Measurements from ENCODE around the gene C20orf141.
"Not testable (repeated sequence)": the region's sequence is repeated elsewhere in the genome, so short reads cannot be mapped to it uniquely, and the experiment has no call there.

C20orf141 gene

GRCh38 chr20:2820896-2821869 lies 6.4 kb downstream of the C20orf141 start:
- no peak for ATAC-seq

- peak in 1 of 2 donors; percentile 33 for ATAC-seq
Observed at GRCh38 chr20:2822073-2822472, 7.3 kb downstream of the C20orf141 start.

- ATAC-seq: no peak
Observed at GRCh38 chr20:2825761-2826160, 11.0 kb downstream of the C20orf141 start.

- no peak for ATAC-seq
Observed at GRCh38 chr20:2826655-2827054, 11.9 kb downstream of the C20orf141 start.

GRCh38 chr20:2829376-2829775 lies 14.6 kb downstream of the C20orf141 start:
- ATAC-seq: no peak

GRCh38 chr20:2831206-2831605 lies 16.4 kb downstream of the C20orf141 start:
- ATAC-seq: not testable (repeated sequence)

- ATAC-seq: no peak
Observed at GRCh38 chr20:2833761-2834160, 19.0 kb downstream of the C20orf141 start.

- ATAC-seq: no peak
Observed at GRCh38 chr20:2834401-2835110, 19.8 kb downstream of the C20orf141 start.

- ATAC-seq: no peak
Observed at GRCh38 chr20:2835331-2835796, 20.6 kb downstream of the C20orf141 start.

- no peak for ATAC-seq
Observed at GRCh38 chr20:2836035-2836434, 21.2 kb downstream of the C20orf141 start.

GRCh38 chr20:2837221-2837960 lies 22.6 kb downstream of the C20orf141 start:
- no peak for ATAC-seq

- ATAC-seq: no peak
Observed at GRCh38 chr20:2838170-2838797, 23.5 kb downstream of the C20orf141 start.

- no peak for ATAC-seq
Observed at GRCh38 chr20:2838847-2839671, 24.3 kb downstream of the C20orf141 start.

GRCh38 chr20:2839732-2840137 lies 24.9 kb downstream of the C20orf141 start:
- ATAC-seq: no peak

- ATAC-seq: peak; percentile 99
Observed at GRCh38 chr20:2840138-2840966, 25.6 kb downstream of the C20orf141 start, which contains the start of the genes PCED1A and VPS16. Gene PCED1A (minus strand): TSS chr20:2840655. CDS start chr20:2839912, 743 bp downstream. Gene VPS16 (plus strand): TSS chr20:2840745. CDS start chr20:2840775, 30 bp downstream.

GRCh38 chr20:2840967-2841531 lies 26.3 kb downstream of the C20orf141 start:
- ATAC-seq: peak; percentile 21 to 30

- ATAC-seq: no peak
Observed at GRCh38 chr20:2845607-2846006, 30.8 kb downstream of the C20orf141 start.

GRCh38 chr20:2846698-2847097 lies 31.9 kb downstream of the C20orf141 start:
- no peak for ATAC-seq

- ATAC-seq: no peak
Observed at GRCh38 chr20:2847802-2848201, 33.0 kb downstream of the C20orf141 start.

- ATAC-seq: peak; percentile 41 to 51
Observed at GRCh38 chr20:2849529-2849928, 34.7 kb downstream of the C20orf141 start.

Data from activated CD4-positive, CD25-positive, alpha-beta regulatory T cell treated with anti-CD3 and anti-CD28 coated beads, Interleukin-2, amount 50 U/mL, for 24 hours (primary cell).